Neural cell (in vitro differentiated cells): ENCODE measurements around the gene NUP42.

Source experiments
- EP300 ChIP-seq: fragments of 450-650 bp; conservative IDR thresholded peaks from 2 replicates; pipeline ENCODE4 v1.6.1; 2014; ENCODE audit warnings: antibody characterized with exemption, mild to moderate bottlenecking, moderate library complexity; ENCODE audit not compliant: poor library complexity, severe bottlenecking
- EZH2 ChIP-seq: fragments of 200-600, 300-800 bp; shearing (Covaris generic), sonication (generic); IDR thresholded peaks from 2 replicates; pipeline ENCODE4 v1.6.1; 2014; ENCODE audit warnings: antibody characterized with exemption, low read length, borderline replicate concordance, mild to moderate bottlenecking; ENCODE audit not compliant: insufficient read depth, poor library complexity, severe bottlenecking
- MXI1 ChIP-seq: fragments of 450-650 bp; conservative IDR thresholded peaks from 2 replicates; pipeline ENCODE4 v1.6.1; 2014; ENCODE audit warnings: antibody characterized with exemption, mild to moderate bottlenecking; ENCODE audit not compliant: poor library complexity, severe bottlenecking
- POLR2AphosphoS5 ChIP-seq: IDR thresholded peaks from 2 replicates; pipeline ENCODE4 v1.6.1; 2012
- RAD21 ChIP-seq: fragments of 450-650 bp; conservative IDR thresholded peaks from 2 replicates; pipeline ENCODE4 v1.6.1; 2014; ENCODE audit warnings: antibody characterized with exemption, mild to moderate bottlenecking, moderate library complexity
- REST ChIP-seq: IDR thresholded peaks from 2 replicates; pipeline ENCODE4 v1.6.1; 2012; ENCODE audit warnings: borderline replicate concordance
- TF ChIP-seq, protein P1 (sequence below): fragments of 450-650 bp; IDR thresholded peaks from 2 replicates; pipeline ENCODE4 v1.5.1; 2014; ENCODE audit warnings: antibody characterized with exemption, mild to moderate bottlenecking, moderate library complexity; ENCODE audit not compliant: poor library complexity, severe bottlenecking

DNA sequence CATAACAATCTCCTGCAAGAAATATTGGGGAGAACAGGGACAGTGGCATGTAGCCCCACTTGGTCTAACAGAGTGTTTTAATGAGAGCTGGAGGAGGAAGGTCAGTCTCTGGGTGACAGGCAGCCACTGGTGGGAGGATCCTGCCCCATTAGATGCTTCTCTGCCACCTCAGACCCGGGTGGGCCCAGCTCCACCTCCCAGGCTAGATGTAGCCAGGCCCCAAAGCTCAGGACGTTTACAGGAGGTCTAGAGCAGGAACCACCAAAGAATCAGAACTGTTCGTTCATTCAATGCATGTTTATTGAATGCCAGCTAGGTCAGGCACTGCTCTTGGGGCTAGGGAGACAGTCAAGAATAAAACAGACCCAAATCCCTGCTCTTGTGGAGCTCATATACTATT, 36.3 kb downstream of the NUP42 start:
- TF ChIP-seq RAD21 (no peak), MXI1 (no peak), REST (no peak), POLR2AphosphoS5 (no peak), EZH2 (no peak), EP300 (no peak)
- TF ChIP-seq, protein P1, sequence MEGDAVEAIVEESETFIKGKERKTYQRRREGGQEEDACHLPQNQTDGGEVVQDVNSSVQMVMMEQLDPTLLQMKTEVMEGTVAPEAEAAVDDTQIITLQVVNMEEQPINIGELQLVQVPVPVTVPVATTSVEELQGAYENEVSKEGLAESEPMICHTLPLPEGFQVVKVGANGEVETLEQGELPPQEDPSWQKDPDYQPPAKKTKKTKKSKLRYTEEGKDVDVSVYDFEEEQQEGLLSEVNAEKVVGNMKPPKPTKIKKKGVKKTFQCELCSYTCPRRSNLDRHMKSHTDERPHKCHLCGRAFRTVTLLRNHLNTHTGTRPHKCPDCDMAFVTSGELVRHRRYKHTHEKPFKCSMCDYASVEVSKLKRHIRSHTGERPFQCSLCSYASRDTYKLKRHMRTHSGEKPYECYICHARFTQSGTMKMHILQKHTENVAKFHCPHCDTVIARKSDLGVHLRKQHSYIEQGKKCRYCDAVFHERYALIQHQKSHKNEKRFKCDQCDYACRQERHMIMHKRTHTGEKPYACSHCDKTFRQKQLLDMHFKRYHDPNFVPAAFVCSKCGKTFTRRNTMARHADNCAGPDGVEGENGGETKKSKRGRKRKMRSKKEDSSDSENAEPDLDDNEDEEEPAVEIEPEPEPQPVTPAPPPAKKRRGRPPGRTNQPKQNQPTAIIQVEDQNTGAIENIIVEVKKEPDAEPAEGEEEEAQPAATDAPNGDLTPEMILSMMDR: no peak
